ENCODE measurements around the gene FALEC.
"Not testable (repeated sequence)": the region's sequence is repeated elsewhere in the genome, so short reads cannot be mapped to it uniquely, and the experiment has no call there.

FALEC gene

DNA sequence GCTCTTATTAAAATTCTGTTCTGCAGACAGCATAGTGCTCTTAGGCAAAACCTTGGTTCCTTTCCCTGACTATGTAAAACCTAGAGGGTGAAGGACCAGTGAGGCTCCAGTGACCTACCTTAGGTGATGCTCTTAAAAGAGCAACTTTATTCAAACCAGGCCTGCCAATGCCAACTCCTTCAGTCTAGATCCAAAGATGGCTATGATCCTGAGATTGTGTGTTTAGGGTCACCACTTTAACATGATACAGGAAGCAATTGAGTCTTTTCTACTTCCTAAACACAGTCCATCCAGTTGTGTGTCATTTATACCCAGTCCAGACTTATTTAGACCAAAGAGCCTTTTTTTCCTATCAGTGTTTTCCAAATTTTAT, 53.0 kb downstream of the FALEC start:
- no peak for DNase-seq (ENCODE audit: insufficient read length, low spot score)
- no peak for FAIRE-seq

DNA sequence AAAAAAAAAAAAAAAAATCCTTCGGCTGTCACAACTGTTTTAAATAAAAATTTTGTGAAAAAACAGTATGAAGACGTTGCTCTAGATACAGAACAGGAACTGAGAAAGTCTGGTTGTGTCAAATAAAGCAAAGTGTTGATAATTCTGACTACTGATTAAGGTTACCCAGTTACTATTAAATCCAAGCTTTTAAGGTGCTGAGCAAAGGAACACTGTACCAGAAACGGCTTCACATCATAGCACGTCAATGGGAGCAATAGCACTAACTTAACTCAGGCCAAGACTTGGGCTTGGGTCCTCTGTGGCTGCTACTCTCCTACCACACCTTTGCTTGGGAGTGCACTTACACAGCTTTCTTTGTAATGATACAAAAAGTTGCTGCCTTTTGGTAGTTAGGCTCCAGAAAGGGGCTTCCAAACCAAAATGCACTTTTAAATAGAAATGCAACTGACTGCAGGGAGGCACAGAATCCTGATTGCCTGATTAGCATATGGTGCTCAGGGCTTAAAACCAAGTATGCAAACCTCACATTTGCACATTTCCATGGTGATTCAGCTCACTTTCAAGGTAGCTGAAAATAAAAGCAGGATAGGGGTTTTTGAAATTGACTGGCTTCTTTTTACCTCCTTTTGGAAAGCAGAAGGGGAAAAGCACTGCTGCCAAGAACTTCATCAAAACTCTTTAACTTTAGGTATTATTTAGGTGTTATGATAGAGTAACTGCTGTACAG, 57.5 kb downstream of the FALEC start:
- no peak for FAIRE-seq
- no peak for DNase-seq (ENCODE audit: insufficient read length, low spot score)

DNA sequence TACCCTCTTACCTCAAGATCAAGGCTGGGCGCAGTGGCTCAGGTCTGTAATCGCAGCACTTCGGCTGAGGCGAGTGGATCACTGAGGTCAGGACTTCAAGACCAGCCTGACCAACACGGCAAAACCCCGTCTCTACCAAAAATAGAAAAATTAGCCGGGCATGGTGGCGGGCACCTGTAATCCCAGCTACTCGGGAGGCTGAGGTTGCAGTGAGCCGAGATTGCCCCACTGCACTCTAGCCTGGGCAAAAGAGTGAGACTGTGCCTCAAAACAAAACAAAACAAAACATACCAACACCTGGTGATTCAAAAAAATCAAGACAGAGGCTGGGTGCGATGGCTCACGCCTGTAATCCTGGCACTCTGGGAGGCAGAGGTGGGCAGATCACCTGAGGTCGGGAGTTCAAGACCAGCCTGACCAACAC, 58.1 kb downstream of the FALEC start:
- not testable (repeated sequence) for DNase-seq (ENCODE audit: insufficient read length, low spot score); FAIRE-seq

DNA sequence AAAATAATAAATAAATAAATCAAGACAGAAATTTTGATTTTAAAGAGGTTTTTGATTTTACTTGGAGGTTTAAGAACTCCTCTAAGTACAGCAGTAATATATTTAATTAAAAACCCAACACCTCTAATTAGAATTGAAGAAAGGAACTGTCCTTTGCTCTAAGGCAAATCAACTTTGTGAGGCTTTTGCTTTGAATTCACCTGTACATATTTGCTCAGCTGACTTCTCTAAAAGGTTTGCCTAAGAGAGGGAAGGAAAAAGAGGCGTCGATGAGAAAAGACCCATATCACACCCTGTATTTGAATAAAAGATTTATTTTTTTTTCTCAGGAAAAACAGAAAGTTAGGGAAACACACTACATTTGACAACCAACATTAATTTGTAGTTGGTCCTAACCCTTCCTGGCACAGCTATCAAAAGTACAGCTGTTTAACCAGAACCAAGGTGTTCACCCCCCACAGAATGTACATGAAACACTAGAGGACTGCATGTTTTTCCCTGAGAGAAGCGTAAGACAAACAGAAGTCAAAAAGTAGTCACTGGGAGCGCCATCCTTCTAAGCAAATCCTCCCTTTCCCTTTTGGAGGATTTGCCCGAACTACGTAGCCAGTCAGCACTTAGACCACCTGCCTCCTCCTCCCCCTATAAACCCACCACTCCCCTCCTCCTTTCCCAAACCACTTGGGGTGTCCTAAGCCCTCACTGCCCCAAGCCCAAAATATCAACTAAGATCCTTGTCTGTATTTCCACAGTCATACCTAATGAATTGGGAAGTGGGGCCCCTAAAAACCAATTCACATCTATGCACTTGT, 58.9 kb downstream of the FALEC start:
- FAIRE-seq (no peak), DNase-seq (ENCODE audit: insufficient read length, low spot score) (no peak)

DNA sequence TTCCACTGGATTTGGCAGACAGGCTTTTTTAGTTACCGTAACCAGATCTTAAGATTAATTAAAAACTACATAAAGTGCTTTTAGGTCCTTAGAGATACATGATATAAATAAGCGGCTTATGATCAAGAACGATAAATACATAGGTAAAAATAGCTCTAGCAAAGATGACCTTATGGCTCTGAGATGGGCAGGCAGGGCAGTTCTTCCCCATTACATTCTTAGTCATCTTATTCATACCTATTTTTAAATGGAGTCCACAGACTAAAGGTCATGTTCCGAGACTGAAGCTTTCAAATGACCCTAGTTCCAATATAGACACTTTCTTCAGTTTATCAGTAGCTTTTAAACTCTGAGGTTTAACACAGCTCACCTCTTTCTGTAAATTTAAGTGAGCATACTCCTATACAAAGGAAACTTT, 59.5 kb downstream of the FALEC start:
- FAIRE-seq (no peak), DNase-seq (ENCODE audit: insufficient read length, low spot score) (no peak)

DNA sequence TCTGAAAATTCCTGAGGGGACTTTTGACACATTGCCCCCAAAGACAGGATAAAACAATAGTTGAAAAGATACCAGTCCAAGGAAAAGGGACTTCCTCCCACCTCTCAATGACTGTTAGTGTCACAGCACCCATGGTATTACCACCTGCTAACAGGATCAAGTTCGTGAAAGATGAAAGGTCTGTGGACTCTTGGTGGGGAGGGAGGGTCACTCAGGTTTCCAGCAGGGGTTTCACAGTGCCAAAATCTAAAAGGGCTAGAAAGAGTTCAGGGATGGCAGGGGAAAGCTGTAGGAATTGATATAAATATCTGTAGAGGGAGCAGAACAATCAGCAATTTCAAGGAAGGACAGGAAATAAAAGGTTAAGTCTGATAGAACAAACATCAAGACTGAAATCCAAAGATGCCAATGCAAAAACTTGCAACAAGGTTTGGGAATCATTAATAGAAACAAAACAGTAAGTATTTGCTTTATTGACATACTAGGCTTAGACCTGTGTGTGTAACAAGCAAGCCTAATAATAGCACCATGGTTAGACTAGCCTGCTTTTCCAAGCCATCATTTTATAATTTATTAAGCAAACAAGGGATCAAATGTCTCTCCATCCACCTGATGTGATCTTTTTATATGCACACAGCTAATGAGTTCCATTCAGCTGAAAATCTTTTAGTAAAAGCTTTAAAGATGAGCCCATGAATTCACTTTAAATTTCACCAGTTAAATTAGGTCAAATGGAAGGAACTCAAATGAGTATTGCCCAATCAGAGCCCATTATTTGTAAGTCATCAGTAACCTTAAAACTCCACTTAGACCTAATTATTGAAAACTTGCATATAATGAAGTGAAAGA, 60.2 kb downstream of the FALEC start:
- DNase-seq (ENCODE audit: insufficient read length, low spot score) (no peak), FAIRE-seq (no peak)

DNA sequence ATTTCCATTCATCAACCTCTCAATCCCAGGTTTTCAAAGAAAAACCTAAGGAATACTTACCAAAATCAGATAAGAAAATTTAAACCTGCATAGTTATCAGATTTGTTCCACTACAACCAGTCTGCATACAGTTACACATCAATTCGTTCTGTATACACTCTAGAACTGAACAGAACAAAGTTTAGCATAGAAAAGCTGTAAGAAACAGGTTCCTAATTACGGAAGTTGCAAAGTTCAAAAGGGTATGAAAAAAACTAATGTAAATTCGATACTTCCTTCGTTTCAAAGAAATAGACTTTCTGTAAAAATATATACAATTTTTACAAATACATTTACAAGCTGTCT, 60.8 kb downstream of the FALEC start:
- DNase-seq (ENCODE audit: insufficient read length, low spot score), result no peak
- FAIRE-seq, result no peak

DNA sequence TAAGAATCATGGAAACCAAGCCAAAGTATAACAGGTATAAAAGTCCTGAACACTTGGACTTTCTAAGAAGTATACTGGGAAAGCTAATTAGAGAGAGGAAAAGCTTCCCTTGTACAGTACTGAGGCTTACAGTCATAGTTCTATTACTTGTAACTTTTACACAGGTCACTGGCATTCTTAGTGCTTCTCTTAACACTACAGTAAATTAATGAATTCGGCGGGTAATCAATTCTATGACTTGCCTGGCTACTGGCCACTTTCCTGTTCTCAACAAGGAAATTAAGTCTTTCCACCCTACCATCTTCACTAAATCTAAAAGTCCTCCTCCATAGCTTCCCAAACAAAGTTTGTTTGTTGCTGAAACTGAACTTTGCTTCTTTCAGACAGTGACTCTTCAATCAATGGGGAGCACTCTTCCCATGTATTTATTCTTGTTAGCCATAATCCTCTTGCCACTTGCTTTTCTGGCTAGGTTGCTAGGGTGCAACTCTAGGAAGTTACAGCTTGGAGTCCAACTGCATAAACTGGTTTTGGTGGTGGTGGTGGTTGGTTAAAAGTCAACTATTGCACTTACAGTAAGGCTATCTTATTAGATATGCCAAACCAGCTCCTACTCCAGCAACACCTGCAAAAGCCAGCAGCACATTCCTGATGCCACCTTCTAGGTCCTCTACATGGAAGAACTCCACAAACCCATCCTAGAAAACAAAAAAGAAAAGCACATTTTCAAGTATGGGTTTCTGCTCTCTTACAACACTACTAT, 61.4 kb downstream of the FALEC start:
- DNase-seq (ENCODE audit: insufficient read length, low spot score) (no peak), FAIRE-seq (no peak)

DNA sequence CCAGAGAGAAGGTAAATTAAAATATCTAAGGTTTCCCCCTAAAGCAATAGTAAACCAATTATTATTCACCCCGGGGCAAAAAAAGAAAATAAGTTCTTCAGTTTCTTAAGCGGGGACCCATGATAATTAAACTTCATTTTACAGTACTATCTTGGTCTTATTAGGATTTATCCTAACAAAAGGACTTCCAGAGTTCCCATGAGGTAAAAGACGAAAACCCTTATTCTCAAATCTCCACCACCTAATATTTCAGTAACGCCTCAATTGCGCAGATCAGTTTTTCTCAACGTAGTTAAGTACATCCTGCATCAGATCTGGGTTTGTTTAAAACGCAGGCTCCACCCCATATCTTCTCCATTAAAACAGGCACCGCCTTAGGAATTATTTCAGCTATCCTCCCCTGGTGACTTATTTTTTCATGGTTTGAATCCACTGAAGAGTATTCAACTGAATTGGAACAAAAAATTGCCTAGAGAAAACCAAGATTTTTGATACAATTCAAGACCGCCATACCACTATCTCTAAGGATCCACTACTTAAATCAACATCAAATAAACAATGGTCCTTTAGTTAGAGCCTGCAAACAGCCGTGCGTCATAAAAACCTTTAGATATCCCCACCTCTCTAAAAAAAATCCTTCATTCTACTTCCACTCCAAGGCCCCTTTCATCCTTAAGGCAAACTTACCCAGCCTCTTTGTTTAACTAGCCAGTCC, 62.2 kb downstream of the FALEC start:
- no peak for DNase-seq (ENCODE audit: insufficient read length, low spot score)
- FAIRE-seq, result no peak

DNA sequence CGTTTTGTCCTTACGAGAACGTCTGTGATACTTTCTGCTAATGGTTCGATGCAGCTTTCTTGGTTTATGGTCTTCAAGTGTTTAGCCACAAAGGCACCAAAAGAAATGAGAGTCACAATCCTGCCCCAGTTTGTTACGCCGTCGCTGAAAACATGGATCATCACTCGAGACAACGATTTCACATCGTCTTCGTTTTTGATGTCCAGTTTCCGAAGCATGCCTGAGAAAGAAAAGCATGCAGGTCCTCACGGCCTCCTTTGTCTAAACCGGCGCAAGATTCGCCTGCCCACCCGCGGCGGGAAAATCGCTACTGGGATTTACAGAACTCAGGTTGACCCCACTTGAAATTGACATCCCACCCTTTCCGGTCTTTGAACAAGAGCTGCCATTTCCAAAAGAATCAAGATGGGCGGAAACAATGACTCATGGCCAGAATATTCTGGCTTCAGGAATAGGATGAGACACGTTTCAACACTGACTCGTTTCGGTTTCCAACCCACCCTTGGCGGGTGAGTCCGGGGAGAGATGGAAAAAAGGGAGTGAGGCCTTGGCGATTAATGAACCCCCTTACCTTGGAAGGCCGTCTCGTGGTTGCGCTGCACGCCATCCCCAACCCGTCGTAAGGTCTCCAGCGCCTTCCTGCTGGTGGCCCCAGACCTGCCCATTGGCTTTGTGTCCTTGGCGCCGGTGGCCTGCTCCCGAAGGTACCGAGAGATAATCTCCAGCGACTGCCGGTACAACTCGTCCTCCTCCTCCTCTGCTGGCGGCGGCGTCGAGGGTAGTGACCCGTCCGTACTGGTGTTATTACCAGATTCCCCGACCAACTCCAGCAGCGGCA, 62.9 kb downstream of the FALEC start:
- FAIRE-seq (no peak), DNase-seq (ENCODE audit: insufficient read length, low spot score) (peak; percentile 47)

DNA sequence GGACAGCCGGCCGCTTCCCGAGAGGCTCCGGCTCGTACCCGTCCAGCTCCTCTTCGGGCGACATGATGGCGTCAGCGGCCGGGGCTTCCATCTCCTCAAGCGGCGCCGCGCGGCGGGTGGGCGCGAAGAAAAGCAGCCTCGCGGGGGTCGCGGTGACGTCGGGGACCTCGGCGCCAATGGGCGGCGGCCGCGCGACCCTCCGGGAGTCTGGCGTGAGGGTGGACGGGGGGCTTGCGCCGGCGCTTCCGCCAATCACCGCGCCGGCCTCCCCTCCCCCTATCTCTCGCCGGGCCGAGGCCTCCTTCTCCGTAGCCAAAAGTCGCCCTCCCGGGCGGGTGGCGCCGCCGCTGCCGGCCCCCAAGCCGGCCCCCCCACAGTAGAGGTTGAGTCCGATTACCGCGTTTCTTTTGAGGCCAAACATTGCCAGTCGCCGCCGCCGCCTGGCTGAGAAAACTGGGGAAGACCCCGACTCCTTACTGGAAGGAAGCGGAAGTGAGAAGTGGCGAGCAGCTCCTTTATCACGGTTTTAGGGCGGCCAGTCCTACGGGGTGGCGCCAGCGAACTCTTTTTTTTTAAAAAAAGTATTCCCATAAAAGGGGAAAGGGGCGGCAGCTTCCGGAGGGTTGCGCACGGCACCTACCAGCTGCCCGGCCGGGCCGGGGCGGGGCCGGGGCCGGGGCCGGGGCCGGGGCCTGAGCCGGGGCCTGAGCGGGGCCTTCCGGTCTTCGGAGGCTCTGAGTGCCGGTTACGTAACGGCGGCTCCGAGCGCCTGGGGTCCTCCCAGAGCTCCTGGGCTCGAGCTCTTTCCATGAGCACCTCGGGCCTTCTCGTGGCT, 63.8 kb downstream of the FALEC start, which contains the start of gene MCL1:
TSS of gene MCL1 (minus strand) at position 501 of the 835 bp plus-strand sequence. CDS start at position 421, 80 bp downstream.
- no peak for FAIRE-seq

DNA sequence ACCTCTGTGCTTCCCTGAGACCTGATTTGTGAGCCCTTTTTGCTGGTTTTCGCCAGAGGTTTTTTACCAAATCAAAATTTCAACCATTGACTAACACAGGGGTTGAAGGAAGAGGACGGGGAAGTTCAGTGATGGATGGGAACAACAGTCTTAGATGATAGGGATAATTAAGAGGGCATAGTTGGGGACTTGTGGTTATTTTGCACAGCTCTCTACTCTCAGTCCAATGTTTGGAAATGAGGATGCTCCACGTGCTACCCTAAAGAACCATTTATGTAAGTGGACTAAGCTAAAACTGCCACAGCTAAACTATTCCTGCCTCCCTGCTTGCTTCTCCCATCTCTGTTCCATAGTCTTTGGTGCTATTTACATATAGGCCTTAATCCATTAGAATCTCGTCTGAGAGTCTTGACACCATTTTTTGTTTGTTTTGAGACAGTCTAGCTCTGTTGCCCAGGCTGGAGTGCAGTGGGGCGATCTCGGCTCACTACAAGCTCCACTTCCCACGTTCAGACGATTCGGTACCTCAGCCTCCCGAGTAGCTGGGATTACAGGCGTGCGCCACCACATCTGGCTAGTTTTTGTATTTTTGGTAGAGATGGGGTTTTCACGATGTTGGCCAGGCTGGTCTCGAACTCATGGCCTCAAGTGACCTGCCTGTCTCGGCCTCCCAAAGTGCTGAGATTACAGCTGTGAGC, 64.5 kb downstream of the FALEC start:
- FAIRE-seq (no peak), DNase-seq (ENCODE audit: insufficient read length, low spot score) (no peak)

More for the DNA sequence above, 63.8 kb downstream of the FALEC start, which contains the start of gene MCL1:
- DNase-seq (ENCODE audit: insufficient read length, low spot score), result peak; percentile 67

DNA sequence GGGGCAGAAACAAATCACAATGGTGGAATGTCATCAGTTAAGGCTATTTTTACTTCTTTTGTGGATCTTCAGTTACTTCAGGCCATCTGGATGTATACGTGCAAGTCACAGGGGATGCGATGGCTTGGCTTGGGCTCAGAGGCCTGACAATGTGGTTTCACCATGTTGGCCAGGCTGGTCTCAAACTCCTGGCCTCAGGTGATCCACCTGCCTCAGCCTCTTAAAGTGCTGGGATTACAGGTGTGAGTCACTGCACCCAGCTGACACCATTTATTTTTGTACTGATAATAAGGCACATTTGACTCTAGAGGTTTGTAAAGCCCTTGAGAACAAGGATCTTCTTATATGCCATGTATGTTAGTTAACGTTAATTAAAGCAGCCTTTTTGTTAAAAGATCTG, 65.4 kb downstream of the FALEC start:
- FAIRE-seq; DNase-seq (ENCODE audit: insufficient read length, low spot score): not testable (repeated sequence)

DNA sequence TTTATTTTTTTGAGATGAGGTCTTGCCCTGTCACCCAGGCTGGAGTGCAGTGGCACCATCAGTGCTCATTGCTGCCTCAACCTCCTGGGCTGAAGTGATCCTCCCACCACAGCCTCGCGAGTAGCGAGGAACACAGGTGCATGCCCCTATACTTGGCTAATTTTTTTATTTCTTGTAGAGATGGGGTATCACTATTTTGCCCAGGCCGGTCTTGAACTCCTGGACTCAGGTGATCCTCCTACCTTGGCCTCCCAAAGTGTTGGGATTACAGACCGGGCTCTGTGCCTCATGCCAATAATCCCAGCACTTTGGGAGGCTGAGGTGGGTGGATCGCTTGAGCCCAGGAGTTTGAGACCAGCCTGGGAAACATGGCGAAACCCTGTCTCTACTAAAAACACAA, 65.9 kb downstream of the FALEC start:
- not testable (repeated sequence) for DNase-seq (ENCODE audit: insufficient read length, low spot score); FAIRE-seq

DNA sequence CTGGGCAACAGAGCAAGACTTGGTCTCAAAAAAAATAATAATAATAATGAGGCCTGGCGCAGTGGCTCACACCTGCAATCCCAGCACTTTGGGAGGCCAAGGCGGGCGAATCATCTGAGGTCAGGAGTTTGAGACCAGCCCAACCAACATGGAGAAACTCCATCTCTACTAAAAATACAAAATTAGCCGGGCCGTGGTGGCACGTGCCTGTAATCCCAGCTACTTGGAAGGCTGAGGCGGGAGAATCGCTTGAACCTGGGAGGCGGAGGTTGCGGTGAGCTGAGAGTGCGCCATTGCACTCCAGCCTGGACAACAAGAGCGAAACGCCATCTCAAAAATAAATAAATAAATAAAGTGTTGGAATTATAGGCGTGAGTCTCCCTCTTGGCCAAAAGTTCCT, 66.4 kb downstream of the FALEC start:
- not testable (repeated sequence) for DNase-seq (ENCODE audit: insufficient read length, low spot score); FAIRE-seq

DNA sequence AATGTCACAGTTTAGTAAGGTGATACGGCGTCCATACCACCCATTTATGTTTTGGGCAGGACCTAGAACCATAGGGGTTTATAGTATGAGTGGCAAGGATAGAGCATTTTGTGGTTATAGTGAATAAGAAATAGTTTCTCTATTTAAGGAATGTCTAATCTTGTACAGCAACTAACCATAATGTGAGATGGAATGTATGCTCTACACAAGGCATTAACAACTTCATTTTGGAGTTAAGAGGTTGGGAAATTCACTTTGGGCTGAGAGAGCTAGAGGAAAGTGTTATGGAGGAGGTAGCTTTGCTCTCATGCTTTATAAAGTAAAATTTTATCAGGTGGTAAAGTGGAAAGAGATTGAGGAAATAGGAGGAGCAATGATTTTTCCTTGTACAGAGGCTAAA, 66.8 kb downstream of the FALEC start:
- no peak for FAIRE-seq

More for the DNA sequence above, 66.8 kb downstream of the FALEC start:
- DNase-seq (ENCODE audit: insufficient read length, low spot score), result no peak

Measured in HTR-8/SVneo (cell line).